Smooth muscle cell (in vitro differentiated cells): ENCODE data around the gene MRTFA. TPM values are rescaled to one million over a fixed set of nuclear protein-coding genes. Genes with fewer than 3 reads are reported as not detected.

ENCODE experiments used
- DNase-seq: peaks from one replicate; lab custom pipeline; 2025; ENCODE audit not compliant: unreplicated experiment; lab: John Stamatoyannopoulos, UW
- H2AFZ ChIP-seq: fragments of 200-600 bp; sonication (generic); 2 replicates; pipeline ENCODE4 v1.6.0; 2016; ENCODE audit warnings: antibody characterized with exemption, low read depth, mild to moderate bottlenecking
- H3F3A ChIP-seq: fragments of 200-600 bp; sonication (generic); 2 replicates; pipeline ENCODE4 v1.6.0; 2017; ENCODE audit warnings: antibody characterized with exemption, low read depth
- H3K27ac ChIP-seq: fragments of 200-600 bp; sonication (generic); 2 replicates; pipeline ENCODE4 v1.5.1; 2016; ENCODE audit warnings: low read depth, mild to moderate bottlenecking
- H3K27me3 ChIP-seq: fragments of 200-600 bp; sonication (generic); 2 replicates; pipeline ENCODE4 v1.6.1; 2016; ENCODE audit warnings: low read depth, mild to moderate bottlenecking
- H3K36me3 ChIP-seq: fragments of 200-600 bp; sonication (generic); 2 replicates; pipeline ENCODE4 v1.5.1; 2016; ENCODE audit warnings: low read depth
- H3K4me1 ChIP-seq: fragments of 200-600 bp; sonication (generic); 2 replicates; pipeline ENCODE4 v1.5.1; 2016; ENCODE audit warnings: low read depth
- H3K4me2 ChIP-seq: fragments of 200-600 bp; sonication (generic); 2 replicates; pipeline ENCODE4 v1.6.0; 2016; ENCODE audit warnings: mild to moderate bottlenecking
- H3K4me3 ChIP-seq: fragments of 200-600 bp; sonication (generic); 2 replicates; pipeline ENCODE4 v1.5.1; 2016; ENCODE audit warnings: mild to moderate bottlenecking
- H3K79me2 ChIP-seq: fragments of 200-600 bp; sonication (generic); 2 replicates; pipeline ENCODE4 v1.6.0; 2016; ENCODE audit warnings: low read depth, mild to moderate bottlenecking
- H3K9ac ChIP-seq: fragments of 200-600 bp; sonication (generic); 2 replicates; pipeline ENCODE4 v1.6.0; 2016; ENCODE audit warnings: low read depth
- H3K9me3 ChIP-seq: fragments of 200-600 bp; sonication (generic); replicated peaks from 2 replicates; pipeline ENCODE4 v1.5.1; 2016; ENCODE audit warnings: low read depth
- H4K20me1 ChIP-seq: fragments of 200-600 bp; sonication (generic); 2 replicates; pipeline ENCODE4 v1.6.0; 2016; ENCODE audit warnings: low read depth
- CTCF ChIP-seq: fragments of 200-600 bp; sonication (generic); IDR thresholded peaks from 2 replicates; pipeline ENCODE4 v1.5.1; 2017; ENCODE audit warnings: borderline replicate concordance, mild to moderate bottlenecking, antibody characterized with exemption; ENCODE audit not compliant: insufficient read depth, poor library complexity, severe bottlenecking
- WGBS: methylation state at CpG from one replicate; pipeline ENCODE4 v1.1.7; 2016; ENCODE audit warnings: low lambda C conversion rate; 5-methylcytosine and 5-hydroxymethylcytosine counted together
- polyA plus RNA-seq: library from polyadenylated mRNA; unstranded; fragments of >200 nt; fragmentation: Nextera tagmentation; extraction: Ambion mirVana; gene quantifications from 2 replicates; pipeline ENCODE4 v1.2.1, GENCODE V29; 2016
- total RNA-seq: library from RNA; depleted of rRNA; stranded (reverse); fragments of >200 nt; gene quantifications from 2 replicates; pipeline ENCODE4 v1.2.3, GENCODE V29; 2014

The MRTFA gene
- total and polyA plus RNA-seq, 2 experiments from 2014 or later: 25.5 to 41.7 TPM

GRCh38 chr22:40486962-40487602 lies 149.4 kb downstream of the MRTFA start:
- Histone ChIP-seq H3K27ac (no peak overlapping the region), H3K9ac (no peak overlapping the region)

GRCh38 chr22:40485813-40486667 lies 150.5 kb downstream of the MRTFA start:
- Histone ChIP-seq H3K4me2 (no peak overlapping the region), H4K20me1 (peaks cover 70% of the 10 kb centered on the region), H3K27me3 (no peaks in the 10 kb centered on the region), H3K27ac (peak overlapping the region; percentile 50), H3K79me2 (peaks cover 100% of the 10 kb centered on the region), H3K36me3 (no peaks in the 10 kb centered on the region), H3F3A (peaks cover 6% of the 10 kb centered on the region), H3K4me1 (peaks cover 4% of the 10 kb centered on the region), H2AFZ (no peak overlapping the region), H3K9ac (no peak overlapping the region), H3K4me3 (no peak overlapping the region), H3K9me3 (no peaks in the 10 kb centered on the region)
- WGBS: 97% methylated on average over 12 of the region's 12 CpGs
- no peak for TF ChIP-seq CTCF
- no peak for DNase-seq

More at GRCh38 chr22:40486962-40487602, 149.4 kb downstream of the MRTFA start:
- H4K20me1 ChIP-seq: peaks cover 70% of the 10 kb centered on the region
- no peak overlapping the region for H3K4me2 ChIP-seq
- no peaks in the 10 kb centered on the region for H3K27me3 ChIP-seq
- no peak overlapping the region for H3K4me3 ChIP-seq
- WGBS: 98% methylated on average over 2 of the region's 2 CpGs
- DNase-seq: no peak
- peaks cover 11% of the 10 kb centered on the region for H3F3A ChIP-seq
- H2AFZ ChIP-seq: no peak overlapping the region
- no peaks in the 10 kb centered on the region for H3K9me3 ChIP-seq
- H3K79me2 ChIP-seq: peaks cover 100% of the 10 kb centered on the region
- H3K4me1 ChIP-seq: peaks cover 7% of the 10 kb centered on the region
- no peak for TF ChIP-seq CTCF
- no peaks in the 10 kb centered on the region for H3K36me3 ChIP-seq

GRCh38 chr22:40484906-40485669 lies 151.4 kb downstream of the MRTFA start:
- H3K36me3 ChIP-seq: no peaks in the 10 kb centered on the region
- H3F3A ChIP-seq: peaks cover 6% of the 10 kb centered on the region
- H3K27ac ChIP-seq: peak overlapping the region; percentile 50
- DNase-seq: no peak
- WGBS: 74% methylated on average over 7 of the region's 7 CpGs
- no peaks in the 10 kb centered on the region for H3K27me3 ChIP-seq
- H3K4me3 ChIP-seq: no peak overlapping the region
- H3K9me3 ChIP-seq: no peaks in the 10 kb centered on the region
- peaks cover 4% of the 10 kb centered on the region for H3K4me1 ChIP-seq
- peaks cover 70% of the 10 kb centered on the region for H4K20me1 ChIP-seq
- H3K79me2 ChIP-seq: peaks cover 100% of the 10 kb centered on the region
- no peak for TF ChIP-seq CTCF
- no peak overlapping the region for H2AFZ ChIP-seq
- H3K9ac ChIP-seq: no peak overlapping the region
- no peak overlapping the region for H3K4me2 ChIP-seq
